IMR-90 (cell line): ENCODE results near the gene AIP. TPM values are rescaled to one million over a fixed set of nuclear protein-coding genes. Genes with fewer than 3 reads are reported as not detected.
A peak's percentile ranks its signal among the peaks of the same experiment; 100 is the strongest.

Source experiments
- ATAC-seq: fragments of 200-7000 bp; cut with Tn5 transposase; 2 replicates; pipeline ENCODE4 v1.9.1; 2020; ENCODE audit warnings: low read depth, mild to moderate bottlenecking, moderate library complexity
- BruUV-seq: library from RNA; stranded (reverse); fragments of 400-500 nt; replicated peaks from 2 replicates; lab custom pipeline; 2021; lab: Mats Ljungman, UMichigan
- CTCF ChIA-PET: fragments of 300-600 bp; formaldehyde crosslinking; extraction: SDS; loops from one replicate; lab custom pipeline; 2021; ENCODE audit warnings: antibody characterized with exemption; lab: Yijun Ruan, JAX
- POLR2A ChIA-PET: fragments of 300-600 bp; sonication (Branson Sonifier 250); formaldehyde crosslinking; loops from one replicate; lab custom pipeline; 2022; ENCODE audit warnings: antibody characterized with exemption; ENCODE audit not compliant: unreplicated experiment; lab: Charles Lee
- DNase-seq: peaks from one replicate; pipeline ENCODE4 v3.0.0; 2013
- H2AFZ ChIP-seq: replicated peaks from 2 replicates; pipeline ENCODE3; 2013; ENCODE audit warnings: low read length, mild to moderate bottlenecking; ENCODE audit not compliant: poor library complexity
- H2AK5ac ChIP-seq: 2 replicates; pipeline ENCODE4 v1.6.1; 2013; ENCODE audit warnings: low read depth, low read length, inconsistent platforms
- H2AK9ac ChIP-seq: replicated peaks from 2 replicates; pipeline ENCODE3; 2013; ENCODE audit warnings: mild to moderate bottlenecking, low read depth, low read length, moderate library complexity; ENCODE audit not compliant: poor library complexity
- H2BK120ac ChIP-seq: 2 replicates; pipeline ENCODE4 v1.6.1; 2013; ENCODE audit warnings: low read depth, low read length, inconsistent platforms
- H2BK15ac ChIP-seq: 3 replicates; pipeline ENCODE4 v1.6.1; 2013; ENCODE audit warnings: low read depth, low read length, inconsistent platforms
- H2BK20ac ChIP-seq: 2 replicates; pipeline ENCODE4 v1.6.1; 2013; ENCODE audit warnings: low read depth, mild to moderate bottlenecking, inconsistent platforms, low read length, moderate library complexity
- H2BK5ac ChIP-seq: 2 replicates; pipeline ENCODE4 v1.6.1; 2013; ENCODE audit warnings: mild to moderate bottlenecking, low read depth, low read length, inconsistent platforms; ENCODE audit not compliant: poor library complexity, severe bottlenecking
- H3K14ac ChIP-seq: replicated peaks from 2 replicates; pipeline ENCODE4 v1.6.1; 2013; ENCODE audit warnings: low read depth, low read length, inconsistent platforms
- H3K18ac ChIP-seq: 2 replicates; pipeline ENCODE4 v1.6.1; 2013; ENCODE audit warnings: low read depth, low read length, control low read depth
- H3K23ac ChIP-seq: 2 replicates; pipeline ENCODE4 v1.6.1; 2013; ENCODE audit warnings: low read depth, low read length, inconsistent platforms
- H3K27ac ChIP-seq: 2 replicates; pipeline ENCODE4 v1.5.1; 2013; ENCODE audit warnings: mild to moderate bottlenecking, control low read depth, low read length; ENCODE audit not compliant: insufficient read depth
- H3K27me3 ChIP-seq: 2 replicates; pipeline ENCODE4 v1.6.1; 2013; ENCODE audit warnings: low read length; ENCODE audit not compliant: control insufficient read depth, insufficient read depth
- H3K36me3 ChIP-seq: 2 replicates; pipeline ENCODE4 v1.6.1; 2013; ENCODE audit warnings: low read length, mixed read lengths; ENCODE audit not compliant: control insufficient read depth, insufficient read depth
- H3K4ac ChIP-seq: 2 replicates; pipeline ENCODE4 v1.6.1; 2013; ENCODE audit warnings: low read depth, low read length, inconsistent platforms
- H3K4me1 ChIP-seq: 2 replicates; pipeline ENCODE4 v1.6.1; 2013; ENCODE audit warnings: low read length, mixed read lengths; ENCODE audit not compliant: control insufficient read depth, insufficient read depth
- H3K4me2 ChIP-seq: 2 replicates; pipeline ENCODE4 v1.6.1; 2013; ENCODE audit warnings: low read depth, mild to moderate bottlenecking, control low read depth, low read length, moderate library complexity
- H3K4me3 ChIP-seq: 2 replicates; pipeline ENCODE4 v1.5.1; 2013; ENCODE audit warnings: low read depth, mild to moderate bottlenecking, control low read depth, low read length, moderate library complexity; ENCODE audit not compliant: insufficient read depth
- H3K56ac ChIP-seq: 2 replicates; pipeline ENCODE4 v1.6.1; 2013; ENCODE audit warnings: low read length, inconsistent platforms; ENCODE audit not compliant: insufficient read depth; ENCODE audit errors: extremely low read depth
- H3K79me1 ChIP-seq, 2 experiments: 2 replicates each; pipeline ENCODE4 v1.6.1; 2013; ENCODE audit warnings: low read length in 2 of 2, inconsistent platforms in 1 of 2, low read depth in 1 of 2
- H3K9ac ChIP-seq: 2 replicates; pipeline ENCODE4 v1.6.1; 2013; ENCODE audit warnings: low read depth, low read length, control low read depth
- H3K9me1 ChIP-seq: 2 replicates; pipeline ENCODE4 v1.6.1; 2013; ENCODE audit warnings: low read length, inconsistent platforms; ENCODE audit not compliant: insufficient read depth
- H3K9me3 ChIP-seq: 2 replicates; pipeline ENCODE4 v1.6.1; 2013; ENCODE audit warnings: low read length; ENCODE audit not compliant: control insufficient read depth, insufficient read depth
- H4K20me1 ChIP-seq: 2 replicates; pipeline ENCODE4 v1.6.1; 2013; ENCODE audit warnings: low read length, inconsistent platforms; ENCODE audit not compliant: insufficient read depth
- H4K5ac ChIP-seq: 2 replicates; pipeline ENCODE4 v1.6.1; 2013; ENCODE audit warnings: mild to moderate bottlenecking, low read depth, low read length, control low read depth
- H4K8ac ChIP-seq, 2 experiments: 2 replicates each; pipeline ENCODE4 v1.6.1; 2013; ENCODE audit warnings: low read depth in 2 of 2, low read length in 2 of 2, control low read depth in 1 of 2, inconsistent platforms in 1 of 2
- H4K91ac ChIP-seq: 2 replicates; pipeline ENCODE4 v1.6.1; 2013; ENCODE audit warnings: low read depth, low read length, inconsistent platforms; ENCODE audit not compliant: insufficient read depth
- BHLHE40 ChIP-seq: fragments of 150-350 bp; IDR thresholded peaks from 2 replicates; pipeline ENCODE4 v1.6.1; 2016; ENCODE audit warnings: mild to moderate bottlenecking, low read depth, low read length
- CEBPB ChIP-seq: IDR thresholded peaks from 2 replicates; pipeline ENCODE4 v1.6.1; 2012; ENCODE audit warnings: low read depth, low read length, improper control_type of control experiment
- CHD1 ChIP-seq: IDR thresholded peaks from 2 replicates; pipeline ENCODE4 v1.6.1; 2012; ENCODE audit warnings: low read depth, low read length, improper control_type of control experiment
- FOS ChIP-seq: fragments of 150-350 bp; IDR thresholded peaks from 2 replicates; pipeline ENCODE4 v1.6.1; 2016; ENCODE audit warnings: low read depth, low read length
- MAFK ChIP-seq: IDR thresholded peaks from 2 replicates; pipeline ENCODE4 v1.6.1; 2012; ENCODE audit warnings: low read depth, low read length, improper control_type of control experiment
- MAZ ChIP-seq: IDR thresholded peaks from 2 replicates; pipeline ENCODE4 v1.6.1; 2012; ENCODE audit warnings: low read depth, mild to moderate bottlenecking, low read length, improper control_type of control experiment, moderate library complexity, borderline replicate concordance
- MXI1 ChIP-seq: IDR thresholded peaks from 2 replicates; pipeline ENCODE4 v1.6.1; 2012; ENCODE audit warnings: low read depth, mild to moderate bottlenecking, low read length, moderate library complexity, borderline replicate concordance
- NFE2L2 ChIP-seq: fragments of 150-350 bp; IDR thresholded peaks from 2 replicates; pipeline ENCODE4 v1.6.1; 2016; ENCODE audit warnings: low read depth, mild to moderate bottlenecking, low read length
- POLR2A ChIP-seq: IDR thresholded peaks from 2 replicates; pipeline ENCODE4 v1.6.1; 2012; ENCODE audit warnings: mild to moderate bottlenecking, low read depth, low read length
- RAD21 ChIP-seq: IDR thresholded peaks from 2 replicates; pipeline ENCODE4 v1.6.1; 2012; ENCODE audit warnings: low read length, improper control_type of control experiment
- RCOR1 ChIP-seq: IDR thresholded peaks from 2 replicates; pipeline ENCODE4 v1.6.1; 2012; ENCODE audit warnings: mild to moderate bottlenecking, low read length, improper control_type of control experiment; ENCODE audit not compliant: insufficient replicate concordance
- RFX5 ChIP-seq: IDR thresholded peaks from 2 replicates; pipeline ENCODE4 v1.8.0; 2012; ENCODE audit warnings: low read depth, mild to moderate bottlenecking, low read length, moderate library complexity
- SMC3 ChIP-seq: fragments of 150-350 bp; IDR thresholded peaks from 2 replicates; pipeline ENCODE4 v1.6.1; 2016; ENCODE audit warnings: low read depth, mild to moderate bottlenecking, antibody characterized with exemption, low read length, moderate library complexity
- USF2 ChIP-seq: fragments of 150-350 bp; IDR thresholded peaks from 2 replicates; pipeline ENCODE4 v1.6.1; 2017; ENCODE audit warnings: mild to moderate bottlenecking, antibody characterized with exemption, low read length, low read depth
- WGBS, 2 experiments: methylation state at CpG; one replicate each; pipeline versions ENCODE4 v1.1.5 to v1.1.7; 2013; ENCODE audit warnings: missing lambda C conversion rate in 2 of 2; ENCODE audit not compliant: insufficient read length in 1 of 2; ENCODE audit errors: extremely low coverage in 2 of 2; 5-methylcytosine and 5-hydroxymethylcytosine counted together
- dilution Hi-C: fragments of 300-500 bp; cut with HindIII; formaldehyde crosslinking; loops from one replicate; pipeline ENCODE4 v1.14.3; 2018; ENCODE audit warnings: low sequenced_read_pairs; ENCODE audit not compliant: unreplicated experiment
- in situ Hi-C: fragments of 300-500 bp; cut with MboI; formaldehyde crosslinking; loops from 3 replicates; pipeline ENCODE4 v1.14.3; 2019; ENCODE audit warnings: low sequenced_read_pairs, inconsistent platforms, mixed read lengths
- intact Hi-C: fragments of 100-400 bp; cut with micrococcal nuclease; formaldehyde crosslinking; loops from 2 replicates; pipeline ENCODE4 v1.10.0; 2022
- polyA plus RNA-seq, 3 experiments: library from polyadenylated mRNA; depleted of rRNA; stranded (reverse); fragments of >200 nt; gene quantifications; 2 replicates each; pipeline ENCODE4 v1.2.3, GENCODE V29; 2012; ENCODE audit warnings: low replicate concordance in 1 of 3
- total RNA-seq: library from RNA; depleted of rRNA; stranded (reverse); fragments of >200 nt; gene quantifications from 2 replicates; pipeline ENCODE4 v1.2.3, GENCODE V29; 2012
- TF ChIP-seq, protein P1 (sequence below): conservative IDR thresholded peaks from 2 replicates; pipeline ENCODE4 v1.5.1; 2012; ENCODE audit warnings: mild to moderate bottlenecking, low read depth, low read length, improper control_type of control experiment
- TF ChIP-seq, protein P2 (sequence below): fragments of 150-350 bp; IDR thresholded peaks from 2 replicates; pipeline ENCODE4 v1.6.1; 2016; ENCODE audit warnings: low read depth, mild to moderate bottlenecking, low read length, moderate library complexity, borderline replicate concordance

Gene AIP
- total and polyA plus RNA-seq, 2 of the 4 experiments (the other 2 are of a cell fraction), result 95.5 to 122 TPM

- intact Hi-C loops (no loop called here), dilution Hi-C loops (no loop called here), in situ Hi-C loops (no loop called here)
- Histone ChIP-seq H3K4me3 (no peak overlapping the region), H2AK5ac (peak overlapping the region; percentile 33; the same call in 1 of the 2 replicates), H4K8ac (no peak overlapping the region), H4K91ac (no peak overlapping the region), H3K56ac (no peak overlapping the region), H3K27me3 (no peaks in the 10 kb centered on the region; the same call in 1 of the 2 replicates), H3K9ac (no peak overlapping the region), H2BK15ac (no peak overlapping the region), H3K27ac (no peak overlapping the region), H2BK20ac (no peak overlapping the region), H2AK9ac (peak overlapping the region; percentile 45), H4K5ac (no peak overlapping the region), H3K4ac (no peak overlapping the region), H3K36me3 (peaks cover 2% of the 10 kb centered on the region; the same call in 1 of the 2 replicates), H3K14ac (no peak overlapping the region), H3K9me3 (no peaks in the 10 kb centered on the region), H3K79me1 (peaks cover 4 to 24% of the 10 kb centered on the region in 2 experiments; a peak in 2 of 4 replicates), H2BK5ac (no peak overlapping the region), H4K20me1 (no peaks in the 10 kb centered on the region), H3K9me1 (peaks cover 12% of the 10 kb centered on the region), H2AFZ (no peak overlapping the region), H3K23ac (no peak overlapping the region), H3K18ac (no peak overlapping the region), H3K4me2 (no peak overlapping the region), H3K4me1 (peaks cover 9% of the 10 kb centered on the region), H2BK120ac (no peak overlapping the region)
- POLR2A ChIA-PET, result interaction anchor here (0.6 kb wide), 1 partner anchor 93 kb away, joined by 11 read pairs; no protein-coding TSS in a partner anchor
- TF ChIP-seq SMC3, result no peak
- TF ChIP-seq, protein P1, sequence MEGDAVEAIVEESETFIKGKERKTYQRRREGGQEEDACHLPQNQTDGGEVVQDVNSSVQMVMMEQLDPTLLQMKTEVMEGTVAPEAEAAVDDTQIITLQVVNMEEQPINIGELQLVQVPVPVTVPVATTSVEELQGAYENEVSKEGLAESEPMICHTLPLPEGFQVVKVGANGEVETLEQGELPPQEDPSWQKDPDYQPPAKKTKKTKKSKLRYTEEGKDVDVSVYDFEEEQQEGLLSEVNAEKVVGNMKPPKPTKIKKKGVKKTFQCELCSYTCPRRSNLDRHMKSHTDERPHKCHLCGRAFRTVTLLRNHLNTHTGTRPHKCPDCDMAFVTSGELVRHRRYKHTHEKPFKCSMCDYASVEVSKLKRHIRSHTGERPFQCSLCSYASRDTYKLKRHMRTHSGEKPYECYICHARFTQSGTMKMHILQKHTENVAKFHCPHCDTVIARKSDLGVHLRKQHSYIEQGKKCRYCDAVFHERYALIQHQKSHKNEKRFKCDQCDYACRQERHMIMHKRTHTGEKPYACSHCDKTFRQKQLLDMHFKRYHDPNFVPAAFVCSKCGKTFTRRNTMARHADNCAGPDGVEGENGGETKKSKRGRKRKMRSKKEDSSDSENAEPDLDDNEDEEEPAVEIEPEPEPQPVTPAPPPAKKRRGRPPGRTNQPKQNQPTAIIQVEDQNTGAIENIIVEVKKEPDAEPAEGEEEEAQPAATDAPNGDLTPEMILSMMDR, result no peak
- no peak for TF ChIP-seq MAFK
- TF ChIP-seq POLR2A, result no peak
- no peak for TF ChIP-seq FOS
- no peak for TF ChIP-seq CEBPB
- no peak for TF ChIP-seq RFX5
- TF ChIP-seq NFE2L2, result no peak
- no peak for TF ChIP-seq RCOR1
- TF ChIP-seq, protein P2, sequence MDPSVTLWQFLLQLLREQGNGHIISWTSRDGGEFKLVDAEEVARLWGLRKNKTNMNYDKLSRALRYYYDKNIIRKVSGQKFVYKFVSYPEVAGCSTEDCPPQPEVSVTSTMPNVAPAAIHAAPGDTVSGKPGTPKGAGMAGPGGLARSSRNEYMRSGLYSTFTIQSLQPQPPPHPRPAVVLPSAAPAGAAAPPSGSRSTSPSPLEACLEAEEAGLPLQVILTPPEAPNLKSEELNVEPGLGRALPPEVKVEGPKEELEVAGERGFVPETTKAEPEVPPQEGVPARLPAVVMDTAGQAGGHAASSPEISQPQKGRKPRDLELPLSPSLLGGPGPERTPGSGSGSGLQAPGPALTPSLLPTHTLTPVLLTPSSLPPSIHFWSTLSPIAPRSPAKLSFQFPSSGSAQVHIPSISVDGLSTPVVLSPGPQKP, result no peak
- TF ChIP-seq RAD21, result no peak
- TF ChIP-seq CHD1, result no peak
- TF ChIP-seq MXI1, result no peak
- no peak for TF ChIP-seq USF2
- no peak for TF ChIP-seq BHLHE40
- TF ChIP-seq MAZ, result no peak
- CTCF ChIA-PET, result no interaction called here
- DNase-seq (no peak), ATAC-seq (no peak)
- WGBS, 2 experiments, result 100% methylated on average over 1 of the region's 5 CpGs; no CpG with 5 or more reads in 1 of the 2 experiments
- no TSS peak for BruUV-seq
These were observed 16.5 kb upstream of the AIP start for GRCh38 chr11:67466367-67466766.
